Measurements from ENCODE around the gene STAC3.

DNA sequence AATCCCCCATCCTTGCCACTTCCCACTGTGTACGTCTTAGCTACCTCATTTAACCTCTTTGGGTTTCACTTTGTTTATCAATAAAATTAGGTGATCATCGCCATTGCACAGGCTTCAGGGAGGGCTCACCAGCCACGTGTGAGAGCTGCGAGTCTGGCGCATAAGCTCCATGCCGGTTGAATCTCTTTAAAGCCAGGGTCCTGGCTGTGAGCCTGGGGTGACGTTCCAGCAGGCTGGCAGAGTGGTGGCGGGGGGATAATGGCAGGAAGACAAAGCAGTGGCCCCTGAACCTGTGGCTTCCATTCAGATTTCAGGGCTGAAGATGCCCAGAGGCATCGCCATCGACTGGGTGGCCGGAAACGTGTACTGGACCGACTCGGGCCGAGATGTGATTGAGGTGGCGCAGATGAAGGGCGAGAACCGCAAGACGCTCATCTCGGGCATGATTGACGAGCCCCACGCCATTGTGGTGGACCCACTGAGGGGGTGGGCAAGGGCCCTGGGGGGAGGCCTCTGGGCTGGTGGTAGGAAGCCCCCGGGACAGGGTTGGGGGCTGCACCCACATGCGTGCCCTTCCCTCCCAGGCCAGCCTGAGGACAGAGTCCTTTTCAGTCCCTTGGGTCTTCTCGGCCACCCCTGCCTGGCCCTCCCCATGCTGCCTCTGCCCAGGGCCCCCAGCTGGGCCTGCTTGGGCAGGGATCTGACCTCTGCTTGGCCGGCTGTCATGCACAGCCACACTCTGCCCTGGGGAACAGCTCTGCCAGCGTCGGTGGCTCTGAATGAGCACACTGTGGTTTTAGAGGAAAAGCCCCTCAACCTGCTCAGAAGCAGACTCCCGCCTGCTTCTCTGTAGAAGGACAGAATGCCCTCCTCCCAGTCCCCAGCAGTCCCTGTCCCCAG, 43.0 kb downstream of the STAC3 start:
- TF ChIP-seq POLR2A (IDR thresholded peaks at IDR 0.05), result no peak
- no peak for TF ChIP-seq CTCF (IDR thresholded peaks at IDR 0.05)
